Ovary (tissue), 3 donors: ENCODE results near the gene NOXO1.

Experiments used
- EP300 ChIP-seq: sonication (generic); formaldehyde crosslinking; IDR thresholded peaks from one replicate; pipeline ENCODE4 v1.6.1; 2017; ENCODE audit warnings: antibody characterized with exemption
- POLR2A ChIP-seq: fragments of 450-650 bp; IDR thresholded peaks from one replicate; pipeline ENCODE4 v1.6.1; 2017; ENCODE audit warnings: antibody characterized with exemption, mild to moderate bottlenecking, moderate library complexity
- TF ChIP-seq, protein P1 (sequence below), 3 donors: fragments of 450-650 bp in 2 of 3; fragments of 200-600 bp in 1 of 3; IDR thresholded peaks; one replicate each; pipeline versions ENCODE4 v1.5.1 to v1.8.0; 2016 to 2022; ENCODE audit warnings: antibody characterized with exemption in 3 of 3, mild to moderate bottlenecking in 1 of 3
- donor health status: DM: no; HTN: no; CAD: no.

- TF ChIP-seq, protein P1, sequence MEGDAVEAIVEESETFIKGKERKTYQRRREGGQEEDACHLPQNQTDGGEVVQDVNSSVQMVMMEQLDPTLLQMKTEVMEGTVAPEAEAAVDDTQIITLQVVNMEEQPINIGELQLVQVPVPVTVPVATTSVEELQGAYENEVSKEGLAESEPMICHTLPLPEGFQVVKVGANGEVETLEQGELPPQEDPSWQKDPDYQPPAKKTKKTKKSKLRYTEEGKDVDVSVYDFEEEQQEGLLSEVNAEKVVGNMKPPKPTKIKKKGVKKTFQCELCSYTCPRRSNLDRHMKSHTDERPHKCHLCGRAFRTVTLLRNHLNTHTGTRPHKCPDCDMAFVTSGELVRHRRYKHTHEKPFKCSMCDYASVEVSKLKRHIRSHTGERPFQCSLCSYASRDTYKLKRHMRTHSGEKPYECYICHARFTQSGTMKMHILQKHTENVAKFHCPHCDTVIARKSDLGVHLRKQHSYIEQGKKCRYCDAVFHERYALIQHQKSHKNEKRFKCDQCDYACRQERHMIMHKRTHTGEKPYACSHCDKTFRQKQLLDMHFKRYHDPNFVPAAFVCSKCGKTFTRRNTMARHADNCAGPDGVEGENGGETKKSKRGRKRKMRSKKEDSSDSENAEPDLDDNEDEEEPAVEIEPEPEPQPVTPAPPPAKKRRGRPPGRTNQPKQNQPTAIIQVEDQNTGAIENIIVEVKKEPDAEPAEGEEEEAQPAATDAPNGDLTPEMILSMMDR (IDR thresholded peaks at IDR 0.05) = no peak
- TF ChIP-seq POLR2A (no peak), EP300 (no peak)
Observed at GRCh38 chr16:2001035-2001434, 19.8 kb upstream of the NOXO1 start.
